Suprapubic skin (tissue), 4 donors: ENCODE results near the gene XXYLT1. TPM values are rescaled to one million over a fixed set of nuclear protein-coding genes. Genes with fewer than 3 reads are reported as not detected.

ENCODE experiments used
- DNase-seq, 2 donors: peaks; one replicate each; pipeline ENCODE4 v3.0.0-alpha.2; 2019; ENCODE audit warnings: low spot score in 2 of 2
- H3K27ac ChIP-seq: fragments of 200-600 bp; sonication (generic); one replicate; pipeline ENCODE4 v1.5.1; 2019
- H3K27me3 ChIP-seq: fragments of 200-600 bp; sonication (generic); one replicate; pipeline ENCODE4 v1.5.1; 2019
- H3K36me3 ChIP-seq: fragments of 200-600 bp; sonication (generic); one replicate; pipeline ENCODE4 v1.5.1; 2019
- H3K4me1 ChIP-seq: fragments of 200-600 bp; sonication (generic); one replicate; pipeline ENCODE4 v1.5.1; 2019
- H3K4me3 ChIP-seq: fragments of 200-600 bp; sonication (generic); one replicate; pipeline ENCODE4 v1.5.1; 2019; ENCODE audit warnings: mild to moderate bottlenecking
- H3K9me3 ChIP-seq: fragments of 200-600 bp; sonication (generic); one replicate; pipeline ENCODE4 v1.5.1; 2019
- EP300 ChIP-seq: sonication (generic); formaldehyde crosslinking; IDR thresholded peaks from one replicate; pipeline ENCODE4 v1.6.1; 2017; ENCODE audit warnings: antibody characterized with exemption
- POLR2A ChIP-seq, 2 donors: fragments of 450-650 bp; IDR thresholded peaks; one replicate each; pipeline ENCODE4 v1.6.1; 2017; ENCODE audit warnings: antibody characterized with exemption in 2 of 2, mild to moderate bottlenecking in 2 of 2, moderate library complexity in 2 of 2
- POLR2AphosphoS5 ChIP-seq, 3 donors: sonication (generic); formaldehyde crosslinking; IDR thresholded peaks; one replicate each; pipeline ENCODE4 v1.6.1; 2017; ENCODE audit warnings: antibody characterized with exemption in 3 of 3
- WGBS: methylation state at CpG from one replicate; pipeline ENCODE4 v1.1.5; 2018; 5-methylcytosine and 5-hydroxymethylcytosine counted together
- total RNA-seq, 4 donors: library from RNA; depleted of rRNA; stranded (reverse); fragments of >200 nt; gene quantifications; one replicate each; pipeline ENCODE4 v1.1.0, GENCODE V29; 2016
- TF ChIP-seq, protein P1 (sequence below), 2 donors: fragments of 200-600 bp in 1 of 2; fragments of 450-650 bp in 1 of 2; sonication (generic) in 1 of 2; IDR thresholded peaks; one replicate each; pipeline ENCODE4 v1.5.1; 2016 to 2019; ENCODE audit warnings: antibody characterized with exemption in 2 of 2, mild to moderate bottlenecking in 1 of 2, moderate library complexity in 1 of 2

XXYLT1 gene
- total RNA-seq, 4 donors from 2014 or later, result 8.0 to 19.4 (median 13.2) TPM

DNA sequence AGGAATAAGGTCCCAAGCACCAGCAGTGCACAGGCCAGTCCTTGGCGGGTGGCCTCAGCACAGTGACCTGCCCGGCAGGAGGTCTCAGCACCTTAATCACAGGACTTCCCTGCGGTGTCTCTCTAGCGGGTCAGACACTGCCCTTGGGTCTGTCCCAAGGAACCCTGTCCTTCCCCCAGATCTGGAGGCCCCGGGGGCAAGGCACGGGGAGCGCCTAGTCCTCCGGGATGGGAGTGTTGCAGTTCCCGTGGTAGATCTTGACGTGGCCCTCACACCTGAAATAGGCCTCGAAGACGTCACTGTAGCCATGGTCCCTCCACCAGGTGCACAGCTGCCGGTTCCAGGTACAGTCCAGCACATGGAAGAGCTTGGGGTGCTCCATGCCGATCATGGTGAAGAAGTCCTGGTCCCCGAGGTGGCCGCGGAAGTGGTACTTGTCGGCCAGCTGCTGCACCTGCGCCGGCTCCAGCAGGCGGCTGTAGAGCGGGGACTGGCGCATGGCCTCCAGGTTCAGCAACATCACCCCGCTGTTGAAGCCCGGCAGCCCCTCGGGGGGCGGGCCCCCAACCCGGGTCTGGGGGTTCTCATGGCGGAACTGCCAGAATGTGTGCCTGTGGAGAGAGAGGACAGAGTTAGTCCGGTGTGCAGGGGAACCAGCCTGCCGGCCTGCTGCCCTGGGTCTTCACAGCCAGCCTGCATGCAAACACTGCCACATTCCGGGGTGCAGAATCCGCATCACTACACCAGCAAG is 201.3 kb downstream of the XXYLT1 start:
- H3K27me3 ChIP-seq, result no peaks in the 10 kb centered on the region
- no peak for TF ChIP-seq EP300
- TF ChIP-seq, protein P1, sequence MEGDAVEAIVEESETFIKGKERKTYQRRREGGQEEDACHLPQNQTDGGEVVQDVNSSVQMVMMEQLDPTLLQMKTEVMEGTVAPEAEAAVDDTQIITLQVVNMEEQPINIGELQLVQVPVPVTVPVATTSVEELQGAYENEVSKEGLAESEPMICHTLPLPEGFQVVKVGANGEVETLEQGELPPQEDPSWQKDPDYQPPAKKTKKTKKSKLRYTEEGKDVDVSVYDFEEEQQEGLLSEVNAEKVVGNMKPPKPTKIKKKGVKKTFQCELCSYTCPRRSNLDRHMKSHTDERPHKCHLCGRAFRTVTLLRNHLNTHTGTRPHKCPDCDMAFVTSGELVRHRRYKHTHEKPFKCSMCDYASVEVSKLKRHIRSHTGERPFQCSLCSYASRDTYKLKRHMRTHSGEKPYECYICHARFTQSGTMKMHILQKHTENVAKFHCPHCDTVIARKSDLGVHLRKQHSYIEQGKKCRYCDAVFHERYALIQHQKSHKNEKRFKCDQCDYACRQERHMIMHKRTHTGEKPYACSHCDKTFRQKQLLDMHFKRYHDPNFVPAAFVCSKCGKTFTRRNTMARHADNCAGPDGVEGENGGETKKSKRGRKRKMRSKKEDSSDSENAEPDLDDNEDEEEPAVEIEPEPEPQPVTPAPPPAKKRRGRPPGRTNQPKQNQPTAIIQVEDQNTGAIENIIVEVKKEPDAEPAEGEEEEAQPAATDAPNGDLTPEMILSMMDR (IDR thresholded peaks at IDR 0.05), result no peak
- no peak for TF ChIP-seq POLR2AphosphoS5 (IDR thresholded peaks at IDR 0.05)
- no peak for TF ChIP-seq POLR2A (IDR thresholded peaks at IDR 0.05)
- H3K4me3 ChIP-seq, result no peak overlapping the region
- peaks cover 7% of the 10 kb centered on the region for H3K36me3 ChIP-seq
- no peaks in the 10 kb centered on the region for H3K4me1 ChIP-seq
- 91% methylated on average over 11 of the region's 33 CpGs for WGBS
- DNase-seq, result peak; percentile 55 to 65
- no peak overlapping the region for H3K27ac ChIP-seq
- H3K9me3 ChIP-seq, result no peaks in the 10 kb centered on the region

DNA sequence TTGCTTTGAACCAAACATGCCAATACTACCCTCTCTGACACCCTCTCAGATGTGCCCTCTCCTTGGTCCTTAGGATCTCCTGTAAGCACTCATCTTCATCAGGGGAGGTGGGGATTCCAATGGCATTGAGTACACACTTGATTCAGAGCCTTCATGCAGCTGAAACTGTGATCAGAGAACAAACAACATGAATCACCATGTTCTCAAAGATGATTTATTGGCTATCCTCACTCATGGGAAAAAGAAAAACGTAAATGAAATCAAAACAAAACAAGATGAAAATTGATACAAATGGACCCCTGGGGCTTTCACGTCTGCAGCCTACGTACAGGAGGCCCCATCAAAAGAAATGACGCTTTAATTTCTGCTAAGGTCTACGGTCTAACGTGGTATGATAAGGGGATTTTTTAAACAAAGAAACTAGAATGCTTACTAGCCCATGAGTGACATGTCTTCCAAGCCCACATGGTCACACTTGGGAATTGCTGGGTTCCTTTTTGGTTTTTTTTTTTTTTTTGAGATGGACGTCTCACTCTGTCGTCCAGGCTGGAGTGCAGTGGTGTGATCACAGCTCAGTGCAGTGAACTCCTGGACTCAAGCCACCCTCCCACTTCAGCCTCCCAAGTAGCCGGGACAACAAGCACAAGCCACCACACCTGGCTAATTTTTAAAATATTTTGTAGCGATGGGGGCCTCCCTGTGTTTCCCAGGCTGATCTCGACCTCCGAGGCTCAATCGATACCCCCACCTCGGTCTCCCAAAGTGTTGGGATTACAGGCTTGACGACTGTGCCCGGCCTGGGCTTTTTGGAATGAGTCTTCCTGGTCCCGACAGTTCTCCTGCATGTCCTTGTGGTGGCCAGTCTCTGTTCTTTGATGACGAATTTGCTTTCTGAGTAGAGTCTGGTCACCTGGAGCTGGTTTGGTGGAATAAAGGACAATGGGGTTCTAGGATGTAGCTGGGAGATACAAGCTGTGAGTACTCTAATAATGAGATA is 202.6 kb downstream of the XXYLT1 start:
- TF ChIP-seq, protein P1 (IDR thresholded peaks at IDR 0.05), result no peak
- TF ChIP-seq EP300, result no peak
- TF ChIP-seq POLR2AphosphoS5 (IDR thresholded peaks at IDR 0.05), result no peak
- TF ChIP-seq POLR2A (IDR thresholded peaks at IDR 0.05), result no peak
- no peaks in the 10 kb centered on the region for H3K27me3 ChIP-seq
- 88% methylated on average over 18 of the region's 18 CpGs for WGBS
- H3K4me3 ChIP-seq, result no peak overlapping the region
- H3K4me1 ChIP-seq, result no peaks in the 10 kb centered on the region
- DNase-seq, result peak in 1 of 2 donors; percentile 27
- H3K27ac ChIP-seq, result no peak overlapping the region
- peaks cover 7% of the 10 kb centered on the region for H3K36me3 ChIP-seq
- H3K9me3 ChIP-seq, result no peaks in the 10 kb centered on the region

GRCh38 chr3:195066441-195066841 is 204.5 kb downstream of the XXYLT1 start:
- DNase-seq, result peak in 1 of 2 donors; percentile 48

GRCh38 chr3:195065864-195066185 is 205.1 kb downstream of the XXYLT1 start:
- no peak overlapping the region for H3K4me3 ChIP-seq
- TF ChIP-seq POLR2AphosphoS5 (IDR thresholded peaks at IDR 0.05) (no peak), POLR2A (IDR thresholded peaks at IDR 0.05) (no peak), EP300 (no peak)
- TF ChIP-seq, protein P1 (IDR thresholded peaks at IDR 0.05), result no peak
- H3K36me3 ChIP-seq, result peaks cover 7% of the 10 kb centered on the region
- no peaks in the 10 kb centered on the region for H3K4me1 ChIP-seq
- no peaks in the 10 kb centered on the region for H3K27me3 ChIP-seq
- H3K27ac ChIP-seq, result no peak overlapping the region
- WGBS, result 100% methylated on average over 4 of the region's 13 CpGs
- peak in 1 of 2 donors; percentile 8 for DNase-seq
- no peaks in the 10 kb centered on the region for H3K9me3 ChIP-seq

More at GRCh38 chr3:195066441-195066841, 204.5 kb downstream of the XXYLT1 start:
- Histone ChIP-seq H3K36me3 (peaks cover 7% of the 10 kb centered on the region), H3K4me3 (no peak overlapping the region), H3K4me1 (no peaks in the 10 kb centered on the region), H3K27me3 (no peaks in the 10 kb centered on the region), H3K27ac (no peak overlapping the region), H3K9me3 (no peaks in the 10 kb centered on the region)
- TF ChIP-seq EP300 (no peak), POLR2A (IDR thresholded peaks at IDR 0.05) (no peak)
- WGBS, result 90% methylated on average over 1 of the region's 16 CpGs

DNA sequence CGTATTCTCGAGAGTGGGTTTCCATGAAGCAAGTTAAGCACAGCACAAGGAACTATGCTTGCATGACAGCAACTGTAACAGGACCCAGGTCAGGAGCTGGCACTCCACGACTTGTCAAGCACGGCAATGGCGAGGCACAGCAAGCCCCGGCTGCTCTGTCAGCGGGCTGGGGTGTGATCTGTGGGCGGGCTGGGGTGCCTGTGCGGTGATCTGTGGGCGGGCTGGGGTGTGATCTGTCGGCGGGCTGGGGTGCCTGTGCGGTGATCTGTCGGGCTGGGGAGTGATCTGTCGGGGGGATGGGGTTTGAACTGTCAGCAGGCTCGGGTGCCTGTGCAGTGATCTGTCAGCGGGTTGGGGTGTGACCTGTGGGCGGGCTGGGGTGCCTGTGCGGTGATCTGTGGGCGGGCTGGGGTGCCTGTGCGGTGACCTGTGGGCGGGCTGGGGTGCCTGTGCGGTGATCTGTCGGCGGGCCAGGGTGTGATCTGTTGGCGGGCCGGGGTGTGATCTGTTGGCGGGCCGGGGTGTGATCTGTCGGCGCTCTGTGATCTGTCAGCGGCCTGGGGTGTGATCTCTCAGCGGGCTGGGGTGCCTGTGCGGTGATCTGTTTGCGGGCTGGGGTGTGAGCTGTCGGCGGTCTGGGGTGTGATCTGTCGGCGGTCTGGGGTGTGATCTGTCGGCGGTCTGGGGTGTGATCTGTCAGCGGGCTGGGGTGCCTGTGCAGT is 205.7 kb downstream of the XXYLT1 start:
- no peak overlapping the region for H3K4me3 ChIP-seq
- peak in 1 of 2 donors; percentile 16 for DNase-seq
- TF ChIP-seq EP300 (no peak), POLR2A (IDR thresholded peaks at IDR 0.05) (no peak), POLR2AphosphoS5 (IDR thresholded peaks at IDR 0.05) (no peak)
- TF ChIP-seq, protein P1 (IDR thresholded peaks at IDR 0.05), result no peak
- H3K4me1 ChIP-seq, result no peaks in the 10 kb centered on the region
- peaks cover 7% of the 10 kb centered on the region for H3K36me3 ChIP-seq
- H3K9me3 ChIP-seq, result no peaks in the 10 kb centered on the region
- no peaks in the 10 kb centered on the region for H3K27me3 ChIP-seq
- WGBS, result 89% methylated on average over 39 of the region's 42 CpGs
- H3K27ac ChIP-seq, result no peak overlapping the region
